ENCODE data around the gene RRAS2. TPM values are rescaled to one million over a fixed set of nuclear protein-coding genes. Genes with fewer than 3 reads are reported as not detected.
A peak's percentile ranks its signal among the peaks of the same experiment; 100 is the strongest.

The RRAS2 gene
- total RNA-seq, 2 donors from 2014 or later: 15.8 to 27.5 TPM

GRCh38 chr11:14308897-14309387 lies 50.0 kb downstream of the RRAS2 start:
- H3K27me3 ChIP-seq: no peaks in the 10 kb centered on the region
- H3K36me3 ChIP-seq (replicated peaks in 1 of 2; ENCODE audit: insufficient read depth in 1 of 2, low read depth in 2 of 2): no peaks in the 10 kb centered on the region
- H3K27ac ChIP-seq: no peak overlapping the region
- no peak for DNase-seq
- no peak for ATAC-seq
- H3K4me1 ChIP-seq: peaks cover 25% of the 10 kb centered on the region
- intact Hi-C loops (cut with DNase I): loop anchor here (10.0 kb wide), 1 partner anchor 146 kb away; no protein-coding TSS in a partner anchor
- H3K4me3 ChIP-seq: no peak overlapping the region
- H3K9me3 ChIP-seq: no peaks in the 10 kb centered on the region
- TF ChIP-seq CTCF (IDR thresholded peaks at IDR 0.05) (no peak), POLR2A (IDR thresholded peaks at IDR 0.05) (no peak)
- WGBS, 2 donors: 82 to 92% methylated on average over 1 of the region's 1 CpG

- WGBS, 2 donors: 12 to 20% methylated on average over 5 of the region's 5 CpGs
Observed at GRCh38 chr11:14308114-14308896, 50.7 kb downstream of the RRAS2 start.

GRCh38 chr11:14306481-14306880 lies 52.5 kb downstream of the RRAS2 start:
- WGBS, 2 donors: 93 to 100% methylated on average over 1 of the region's 1 CpG
- no peak overlapping the region for H3K27ac ChIP-seq
- no peak for DNase-seq
- TF ChIP-seq CTCF (IDR thresholded peaks at IDR 0.05) (no peak), POLR2A (IDR thresholded peaks at IDR 0.05) (no peak)
- no peak overlapping the region for H3K4me3 ChIP-seq
- H3K27me3 ChIP-seq: no peaks in the 10 kb centered on the region
- H3K9me3 ChIP-seq: no peaks in the 10 kb centered on the region
- ATAC-seq: no peak
- H3K4me1 ChIP-seq: peaks cover 25% of the 10 kb centered on the region
- intact Hi-C loops (cut with DNase I): loop anchor here (10.0 kb wide), 1 partner anchor 148 kb away; no protein-coding TSS in a partner anchor
- no peaks in the 10 kb centered on the region for H3K36me3 ChIP-seq (replicated peaks in 1 of 2; ENCODE audit: insufficient read depth in 1 of 2, low read depth in 2 of 2)

More at GRCh38 chr11:14308114-14308896, 50.7 kb downstream of the RRAS2 start:
- no peak for TF ChIP-seq POLR2A (IDR thresholded peaks at IDR 0.05)
- peak; percentile 17 to 59 (median 45) for TF ChIP-seq CTCF (IDR thresholded peaks at IDR 0.05)
- Histone ChIP-seq H3K36me3 (replicated peaks in 1 of 2; ENCODE audit: insufficient read depth in 1 of 2, low read depth in 2 of 2) (no peaks in the 10 kb centered on the region), H3K4me3 (no peak overlapping the region), H3K9me3 (no peaks in the 10 kb centered on the region), H3K27ac (no peak overlapping the region), H3K4me1 (peaks cover 25% of the 10 kb centered on the region), H3K27me3 (no peaks in the 10 kb centered on the region)
- ATAC-seq (peak; percentile 62), DNase-seq (peak in 1 of 4 donors; percentile 17)
- intact Hi-C loops (cut with DNase I): loop anchor here (10.0 kb wide), 1 partner anchor 146 kb away; no protein-coding TSS in a partner anchor

- no peak for ATAC-seq
- Histone ChIP-seq H3K9me3 (no peaks in the 10 kb centered on the region), H3K36me3 (replicated peaks in 1 of 2; ENCODE audit: insufficient read depth in 1 of 2, low read depth in 2 of 2) (no peaks in the 10 kb centered on the region), H3K27ac (no peak overlapping the region), H3K27me3 (no peaks in the 10 kb centered on the region), H3K4me1 (peaks cover 28% of the 10 kb centered on the region), H3K4me3 (no peak overlapping the region)
- intact Hi-C loops (cut with DNase I): loop anchor here (10.0 kb wide), 1 partner anchor 149 kb away; no protein-coding TSS in a partner anchor
- 94 to 97% methylated on average over 7 of the region's 7 CpGs for WGBS, 2 donors
- no peak for DNase-seq
- TF ChIP-seq POLR2A (IDR thresholded peaks at IDR 0.05) (no peak), CTCF (IDR thresholded peaks at IDR 0.05) (no peak)
Observed at GRCh38 chr11:14305649-14306048, 53.3 kb downstream of the RRAS2 start.
